ENCODE data around the gene LRRC3.
"Not testable (repeated sequence)": the region's sequence is repeated elsewhere in the genome, so short reads cannot be mapped to it uniquely, and the experiment has no call there.

DNA sequence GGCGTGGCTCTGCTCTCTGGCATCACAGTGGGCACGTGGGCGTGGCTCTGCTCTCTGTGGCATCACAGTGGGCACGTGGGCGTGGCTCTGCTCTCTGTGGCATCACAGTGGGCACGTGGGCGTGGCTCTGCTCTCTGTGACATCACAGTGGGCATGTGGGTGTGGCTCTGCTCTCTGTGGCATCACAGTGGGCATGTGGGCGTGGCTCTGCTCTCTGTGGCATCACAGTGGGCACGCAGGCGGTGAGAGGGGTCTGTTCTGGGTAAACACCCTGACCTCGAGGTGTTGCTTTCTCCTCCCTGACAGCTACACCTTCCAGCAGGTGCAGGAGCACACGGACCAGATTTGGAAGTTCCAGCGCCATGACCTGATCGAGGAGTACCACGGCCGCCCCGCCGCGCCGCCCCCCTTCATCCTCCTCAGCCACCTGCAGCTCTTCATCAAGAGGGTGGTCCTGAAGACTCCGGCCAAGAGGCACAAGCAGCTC, 37.6 kb upstream of the LRRC3 start:
- TF ChIP-seq POLR2A (IDR thresholded peaks at IDR 0.05): not testable (repeated sequence)
- TF ChIP-seq, protein P1, sequence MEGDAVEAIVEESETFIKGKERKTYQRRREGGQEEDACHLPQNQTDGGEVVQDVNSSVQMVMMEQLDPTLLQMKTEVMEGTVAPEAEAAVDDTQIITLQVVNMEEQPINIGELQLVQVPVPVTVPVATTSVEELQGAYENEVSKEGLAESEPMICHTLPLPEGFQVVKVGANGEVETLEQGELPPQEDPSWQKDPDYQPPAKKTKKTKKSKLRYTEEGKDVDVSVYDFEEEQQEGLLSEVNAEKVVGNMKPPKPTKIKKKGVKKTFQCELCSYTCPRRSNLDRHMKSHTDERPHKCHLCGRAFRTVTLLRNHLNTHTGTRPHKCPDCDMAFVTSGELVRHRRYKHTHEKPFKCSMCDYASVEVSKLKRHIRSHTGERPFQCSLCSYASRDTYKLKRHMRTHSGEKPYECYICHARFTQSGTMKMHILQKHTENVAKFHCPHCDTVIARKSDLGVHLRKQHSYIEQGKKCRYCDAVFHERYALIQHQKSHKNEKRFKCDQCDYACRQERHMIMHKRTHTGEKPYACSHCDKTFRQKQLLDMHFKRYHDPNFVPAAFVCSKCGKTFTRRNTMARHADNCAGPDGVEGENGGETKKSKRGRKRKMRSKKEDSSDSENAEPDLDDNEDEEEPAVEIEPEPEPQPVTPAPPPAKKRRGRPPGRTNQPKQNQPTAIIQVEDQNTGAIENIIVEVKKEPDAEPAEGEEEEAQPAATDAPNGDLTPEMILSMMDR (IDR thresholded peaks at IDR 0.05): not testable (repeated sequence)

Data from esophagus squamous epithelium (tissue), 4 donors.